ENCODE results near the gene TMEM151B. TPM values are rescaled to one million over a fixed set of nuclear protein-coding genes. Genes with fewer than 3 reads are reported as not detected.
A peak's percentile ranks its signal among the peaks of the same experiment; 100 is the strongest.

Gene TMEM151B
- total RNA-seq, 1 experiment from 2014 or later: not detected

DNA sequence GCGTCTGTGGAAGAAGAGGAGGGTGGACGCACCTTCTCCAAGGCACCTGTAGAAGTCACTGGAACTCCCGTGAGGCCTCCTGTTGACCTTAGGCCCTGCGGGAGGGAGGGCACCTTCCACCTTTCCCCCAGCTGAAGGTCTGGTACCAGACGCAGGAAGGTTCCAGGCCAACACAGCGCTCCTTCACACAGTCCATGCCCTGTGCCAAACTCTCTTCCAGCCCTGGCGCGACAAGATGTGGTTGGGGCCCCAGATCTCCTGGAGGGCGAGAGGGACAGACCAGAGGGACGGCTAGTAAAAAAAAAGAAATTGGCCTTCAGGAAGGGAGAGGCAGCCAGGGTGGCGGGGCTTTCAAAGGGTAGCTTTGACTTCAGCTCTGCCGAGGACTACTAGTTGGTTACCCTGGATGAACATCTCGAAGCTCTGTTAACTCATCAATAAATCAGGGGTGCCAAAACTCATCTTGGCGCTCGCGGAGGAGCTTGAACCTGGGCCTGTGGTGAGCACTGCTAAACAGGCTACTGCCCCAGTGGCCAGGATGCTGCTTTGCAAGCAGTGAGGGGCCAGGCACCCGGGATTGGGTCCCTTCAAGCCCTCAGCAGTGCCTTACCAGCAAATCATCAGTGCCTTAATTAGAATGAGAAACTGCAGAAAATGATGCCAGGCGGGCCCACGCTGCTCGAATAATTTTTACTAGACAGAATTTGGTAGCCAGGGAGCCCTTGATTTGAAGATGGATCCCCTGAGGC is 28.0 kb downstream of the TMEM151B start:
- ATAC-seq (peak; percentile 27), DNase-seq (no peak)
- Histone ChIP-seq H3K9me2 (replicated peaks; ENCODE audit: low read length) (no peaks in the 10 kb centered on the region), H3K27ac (ENCODE audit: low read length) (no peak overlapping the region), H3K79me2 (ENCODE audit: low read length) (no peaks in the 10 kb centered on the region), H3K4me2 (ENCODE audit: low read length) (peak overlapping the region; percentile 73), H3K27me3 (ENCODE audit: low read length) (peaks cover 28% of the 10 kb centered on the region), H3K4me1 (ENCODE audit: insufficient read depth, low read length) (no peaks in the 10 kb centered on the region), H3K9me3 (ENCODE audit: low read length) (no peaks in the 10 kb centered on the region), H3K9ac (ENCODE audit: low read length) (no peak overlapping the region), H3F3A (ENCODE audit: low read length, unreplicated experiment) (no peaks in the 10 kb centered on the region), H3K4me3 (ENCODE audit: low read length) (no peak overlapping the region; the same call in 1 of the 2 replicates), H3K36me3 (ENCODE audit: low read depth, low read length) (peaks cover 17% of the 10 kb centered on the region; the same call in 1 of the 2 replicates), H4K20me1 (ENCODE audit: low read length) (no peaks in the 10 kb centered on the region), H2AFZ (ENCODE audit: low read length) (no peak overlapping the region)
- ChIA-PET POLR2A (ENCODE audit: unreplicated experiment) (no interaction called here), CTCF (no interaction called here)
- TF ChIP-seq EZH2phosphoT487 (IDR thresholded peaks at IDR 0.05; ENCODE audit: borderline replicate concordance, low read length) (no peak), EZH2 (IDR thresholded peaks at IDR 0.05; ENCODE audit: low read length, unreplicated experiment) (no peak)
- TF ChIP-seq, protein P1, sequence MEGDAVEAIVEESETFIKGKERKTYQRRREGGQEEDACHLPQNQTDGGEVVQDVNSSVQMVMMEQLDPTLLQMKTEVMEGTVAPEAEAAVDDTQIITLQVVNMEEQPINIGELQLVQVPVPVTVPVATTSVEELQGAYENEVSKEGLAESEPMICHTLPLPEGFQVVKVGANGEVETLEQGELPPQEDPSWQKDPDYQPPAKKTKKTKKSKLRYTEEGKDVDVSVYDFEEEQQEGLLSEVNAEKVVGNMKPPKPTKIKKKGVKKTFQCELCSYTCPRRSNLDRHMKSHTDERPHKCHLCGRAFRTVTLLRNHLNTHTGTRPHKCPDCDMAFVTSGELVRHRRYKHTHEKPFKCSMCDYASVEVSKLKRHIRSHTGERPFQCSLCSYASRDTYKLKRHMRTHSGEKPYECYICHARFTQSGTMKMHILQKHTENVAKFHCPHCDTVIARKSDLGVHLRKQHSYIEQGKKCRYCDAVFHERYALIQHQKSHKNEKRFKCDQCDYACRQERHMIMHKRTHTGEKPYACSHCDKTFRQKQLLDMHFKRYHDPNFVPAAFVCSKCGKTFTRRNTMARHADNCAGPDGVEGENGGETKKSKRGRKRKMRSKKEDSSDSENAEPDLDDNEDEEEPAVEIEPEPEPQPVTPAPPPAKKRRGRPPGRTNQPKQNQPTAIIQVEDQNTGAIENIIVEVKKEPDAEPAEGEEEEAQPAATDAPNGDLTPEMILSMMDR (conservative IDR thresholded peaks at IDR 0.05; ENCODE audit: low read depth, low read length): no peak
- intact Hi-C loops (cut with micrococcal nuclease): no loop called here
- no TSS peak for BruUV-seq (replicated peaks)

DNA sequence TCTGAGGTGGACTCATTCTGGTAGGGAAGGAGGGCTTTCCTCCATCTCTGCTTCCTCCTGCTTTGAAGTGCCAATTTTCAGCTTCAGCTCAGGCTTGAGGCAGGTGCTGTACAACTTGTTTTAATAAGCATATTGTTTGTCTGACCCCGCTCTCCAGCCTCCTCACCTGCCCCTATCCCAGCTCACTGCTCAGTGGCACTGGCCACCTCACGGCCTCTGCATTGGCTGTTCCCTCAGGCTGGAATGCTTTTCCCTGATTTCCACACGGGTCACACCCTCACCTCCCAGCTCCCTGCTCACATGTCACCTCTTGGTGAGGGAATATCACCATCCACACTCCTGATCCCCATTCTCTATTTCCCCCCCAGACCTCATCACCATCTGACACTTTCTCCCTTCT is 28.6 kb downstream of the TMEM151B start:
- TSS peak; percentile 20 for BruUV-seq (replicated peaks)
- Histone ChIP-seq H3K79me2 (ENCODE audit: low read length) (no peaks in the 10 kb centered on the region), H3K9ac (ENCODE audit: low read length) (no peak overlapping the region), H3K27ac (ENCODE audit: low read length) (no peak overlapping the region), H3K9me2 (replicated peaks; ENCODE audit: low read length) (no peaks in the 10 kb centered on the region), H4K20me1 (ENCODE audit: low read length) (no peaks in the 10 kb centered on the region), H3F3A (ENCODE audit: low read length, unreplicated experiment) (no peaks in the 10 kb centered on the region), H3K27me3 (ENCODE audit: low read length) (peaks cover 28% of the 10 kb centered on the region), H3K4me3 (ENCODE audit: low read length) (no peak overlapping the region), H3K9me3 (ENCODE audit: low read length) (no peaks in the 10 kb centered on the region), H2AFZ (ENCODE audit: low read length) (no peak overlapping the region), H3K4me2 (ENCODE audit: low read length) (no peak overlapping the region), H3K4me1 (ENCODE audit: insufficient read depth, low read length) (no peaks in the 10 kb centered on the region), H3K36me3 (ENCODE audit: low read depth, low read length) (peaks cover 17% of the 10 kb centered on the region; the same call in 1 of the 2 replicates)
- ChIA-PET POLR2A (ENCODE audit: unreplicated experiment) (interaction anchor here (0.6 kb wide), 1 partner anchor 45 kb away, joined by 3 read pairs; no protein-coding TSS in a partner anchor), CTCF (no interaction called here)
- TF ChIP-seq, protein P1 (conservative IDR thresholded peaks at IDR 0.05; ENCODE audit: low read depth, low read length): no peak
- no peak for TF ChIP-seq EZH2 (IDR thresholded peaks at IDR 0.05; ENCODE audit: low read length, unreplicated experiment)
- TF ChIP-seq EZH2phosphoT487 (IDR thresholded peaks at IDR 0.05; ENCODE audit: borderline replicate concordance, low read length): no peak
- intact Hi-C loops (cut with micrococcal nuclease): no loop called here
- DNase-seq: no peak
- no peak for ATAC-seq

DNA sequence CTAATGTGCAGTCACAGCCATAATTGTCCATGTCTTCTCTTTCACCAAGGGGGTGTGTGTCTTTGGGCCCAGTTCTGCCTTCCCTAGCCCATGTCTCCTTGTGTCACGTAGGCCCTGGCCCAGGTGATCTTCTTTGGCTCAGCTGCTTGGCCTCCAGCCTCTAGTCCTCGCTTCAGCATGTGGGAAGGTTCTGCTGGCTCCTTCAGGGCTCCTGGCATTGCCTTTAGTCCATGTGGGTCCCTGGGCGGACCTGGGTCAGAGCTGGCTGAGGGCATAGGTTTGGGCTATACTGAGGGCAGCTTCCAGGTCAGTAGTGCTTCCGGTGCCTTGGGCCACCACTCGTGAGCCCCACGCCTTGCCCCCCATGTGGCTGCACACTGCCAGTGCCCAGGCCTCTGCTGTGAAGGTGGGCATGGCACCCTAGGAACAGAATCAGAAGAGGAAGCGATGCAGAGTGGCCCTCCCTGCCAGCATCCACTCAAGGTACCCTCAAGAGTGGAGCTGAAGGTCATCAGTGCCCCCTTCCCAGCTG is 30.1 kb downstream of the TMEM151B start:
- POLR2A ChIA-PET (ENCODE audit: unreplicated experiment): interaction anchor here (0.6 kb wide), 1 partner anchor 10 kb away, joined by 3 read pairs; no protein-coding TSS in a partner anchor
- Histone ChIP-seq H3K9me2 (replicated peaks; ENCODE audit: low read length) (no peaks in the 10 kb centered on the region), H3K36me3 (ENCODE audit: low read depth, low read length) (peaks cover 30% of the 10 kb centered on the region), H2AFZ (ENCODE audit: low read length) (no peak overlapping the region), H3F3A (ENCODE audit: low read length, unreplicated experiment) (no peaks in the 10 kb centered on the region), H3K4me3 (ENCODE audit: low read length) (no peak overlapping the region), H3K4me2 (ENCODE audit: low read length) (no peak overlapping the region), H3K9me3 (ENCODE audit: low read length) (no peaks in the 10 kb centered on the region), H3K79me2 (ENCODE audit: low read length) (no peaks in the 10 kb centered on the region), H3K4me1 (ENCODE audit: insufficient read depth, low read length) (no peaks in the 10 kb centered on the region), H3K9ac (ENCODE audit: low read length) (no peak overlapping the region), H3K27ac (ENCODE audit: low read length) (no peak overlapping the region), H3K27me3 (ENCODE audit: low read length) (peaks cover 28% of the 10 kb centered on the region), H4K20me1 (ENCODE audit: low read length) (no peaks in the 10 kb centered on the region)
- CTCF ChIA-PET: no interaction called here
- no TSS peak for BruUV-seq (replicated peaks)
- intact Hi-C loops (cut with micrococcal nuclease): loop anchor here (5.0 kb wide), 1 partner anchor 33 kb away; the partner anchor contains the start of gene NFKBIE
- DNase-seq: no peak
- no peak for ATAC-seq
- TF ChIP-seq EZH2 (IDR thresholded peaks at IDR 0.05; ENCODE audit: low read length, unreplicated experiment) (no peak), EZH2phosphoT487 (IDR thresholded peaks at IDR 0.05; ENCODE audit: borderline replicate concordance, low read length) (no peak)
- TF ChIP-seq, protein P1 (conservative IDR thresholded peaks at IDR 0.05; ENCODE audit: low read depth, low read length): no peak

All from PC-3 (cell line).